ENCODE data around the gene ARHGAP40.

ARHGAP40 gene

DNA sequence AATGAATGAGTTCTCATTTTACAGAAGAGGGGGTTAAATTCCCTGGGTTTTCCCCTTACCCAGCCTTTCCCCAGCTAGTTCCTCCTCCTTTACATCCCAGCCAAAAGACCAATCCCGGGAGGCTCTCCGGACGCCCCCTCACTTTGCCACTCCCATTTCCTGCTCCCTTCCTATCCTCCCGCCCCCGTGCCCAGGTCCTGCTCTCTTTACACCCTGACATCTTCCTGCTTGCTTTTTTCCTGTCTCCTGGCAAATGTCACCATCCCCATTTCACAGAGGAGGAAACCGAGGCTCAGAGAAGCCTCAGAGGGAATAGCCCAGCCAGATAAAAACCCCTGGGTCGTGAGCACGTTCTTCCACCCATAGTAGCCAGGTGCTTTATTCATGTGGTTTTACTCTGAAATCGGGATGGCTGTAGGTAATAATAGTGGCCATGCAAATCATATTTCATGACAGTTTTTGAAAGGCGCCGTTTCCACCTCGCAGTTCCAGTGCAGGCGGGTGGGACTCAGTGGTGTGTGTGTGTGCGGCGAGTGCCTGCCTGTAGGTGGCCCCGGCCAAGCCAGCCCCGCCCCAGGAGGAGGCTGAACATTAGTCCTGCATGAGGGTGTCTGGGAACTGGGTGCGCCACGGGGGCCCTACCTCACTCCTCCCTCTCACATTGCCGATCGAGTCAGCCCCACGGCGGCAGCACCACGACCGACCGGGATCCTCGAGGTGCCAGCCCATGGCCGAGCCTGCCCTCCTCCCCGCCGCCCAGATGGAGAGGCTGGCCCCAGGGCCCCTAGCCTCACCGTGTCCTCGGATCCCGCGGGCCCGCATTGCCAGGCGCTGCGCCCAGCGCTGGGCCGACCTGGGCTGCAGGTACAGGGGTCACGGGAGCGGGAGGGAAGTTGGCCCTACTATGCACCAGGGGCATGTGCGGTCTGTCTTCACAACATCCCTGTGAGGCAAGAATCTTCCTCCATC is at the start of gene ARHGAP40:
Gene ARHGAP40 (plus strand): TSS at position 594 of the 969 bp plus-strand sequence.
- no peak within 1 kb of the TSS for H3K4me3 ChIP-seq (ENCODE audit: low read depth, low read length)
- TF ChIP-seq, protein P1, sequence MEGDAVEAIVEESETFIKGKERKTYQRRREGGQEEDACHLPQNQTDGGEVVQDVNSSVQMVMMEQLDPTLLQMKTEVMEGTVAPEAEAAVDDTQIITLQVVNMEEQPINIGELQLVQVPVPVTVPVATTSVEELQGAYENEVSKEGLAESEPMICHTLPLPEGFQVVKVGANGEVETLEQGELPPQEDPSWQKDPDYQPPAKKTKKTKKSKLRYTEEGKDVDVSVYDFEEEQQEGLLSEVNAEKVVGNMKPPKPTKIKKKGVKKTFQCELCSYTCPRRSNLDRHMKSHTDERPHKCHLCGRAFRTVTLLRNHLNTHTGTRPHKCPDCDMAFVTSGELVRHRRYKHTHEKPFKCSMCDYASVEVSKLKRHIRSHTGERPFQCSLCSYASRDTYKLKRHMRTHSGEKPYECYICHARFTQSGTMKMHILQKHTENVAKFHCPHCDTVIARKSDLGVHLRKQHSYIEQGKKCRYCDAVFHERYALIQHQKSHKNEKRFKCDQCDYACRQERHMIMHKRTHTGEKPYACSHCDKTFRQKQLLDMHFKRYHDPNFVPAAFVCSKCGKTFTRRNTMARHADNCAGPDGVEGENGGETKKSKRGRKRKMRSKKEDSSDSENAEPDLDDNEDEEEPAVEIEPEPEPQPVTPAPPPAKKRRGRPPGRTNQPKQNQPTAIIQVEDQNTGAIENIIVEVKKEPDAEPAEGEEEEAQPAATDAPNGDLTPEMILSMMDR (IDR thresholded peaks at IDR 0.05; ENCODE audit: low read depth, low read length), result no peak

DNA sequence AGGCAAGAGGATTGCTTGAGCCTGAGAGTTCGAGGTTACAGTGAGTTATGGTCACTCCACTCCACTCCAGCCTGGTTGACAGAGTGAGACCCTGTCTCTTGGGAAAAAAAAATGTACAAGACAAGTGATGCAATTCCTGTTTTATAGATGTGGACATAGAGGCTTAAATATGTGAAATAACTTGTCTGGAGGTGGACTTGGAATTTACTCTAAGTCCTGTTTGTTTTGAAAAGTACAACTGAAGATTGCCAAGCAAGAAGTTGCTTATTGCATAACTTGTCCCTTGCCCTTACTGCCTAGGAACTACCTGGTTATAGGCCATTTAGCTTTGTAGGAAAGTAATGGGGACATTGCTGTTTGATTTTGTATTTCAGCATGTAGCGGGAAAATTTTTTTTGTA is 46.6 kb upstream of the ARHGAP40 start:
- TF ChIP-seq, protein P1 (IDR thresholded peaks at IDR 0.05; ENCODE audit: low read depth, low read length), result no peak
- H3K4me3 ChIP-seq (ENCODE audit: low read depth, low read length), result no peak overlapping the region

DNA sequence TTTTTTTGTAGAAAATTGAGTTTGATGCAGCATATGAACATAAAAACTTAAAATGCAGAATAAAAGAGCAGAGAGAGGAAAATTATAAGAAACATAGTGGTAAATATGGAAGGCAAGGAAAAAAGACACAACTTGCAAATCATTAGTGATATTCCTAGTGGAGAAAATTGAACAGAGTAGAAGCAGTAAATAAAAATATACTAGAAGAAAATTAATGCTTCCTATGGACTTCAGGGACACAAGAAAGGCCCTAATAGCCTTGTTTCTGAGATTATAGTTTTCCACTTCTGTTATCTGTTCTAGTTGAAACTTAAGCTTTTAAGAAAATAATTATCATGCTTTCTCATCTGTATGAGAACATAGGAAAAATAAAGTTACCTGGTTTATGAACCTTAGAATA is 46.2 kb upstream of the ARHGAP40 start:
- no peak overlapping the region for H3K4me3 ChIP-seq (ENCODE audit: low read depth, low read length)
- TF ChIP-seq, protein P1 (IDR thresholded peaks at IDR 0.05; ENCODE audit: low read depth, low read length), result no peak

DNA sequence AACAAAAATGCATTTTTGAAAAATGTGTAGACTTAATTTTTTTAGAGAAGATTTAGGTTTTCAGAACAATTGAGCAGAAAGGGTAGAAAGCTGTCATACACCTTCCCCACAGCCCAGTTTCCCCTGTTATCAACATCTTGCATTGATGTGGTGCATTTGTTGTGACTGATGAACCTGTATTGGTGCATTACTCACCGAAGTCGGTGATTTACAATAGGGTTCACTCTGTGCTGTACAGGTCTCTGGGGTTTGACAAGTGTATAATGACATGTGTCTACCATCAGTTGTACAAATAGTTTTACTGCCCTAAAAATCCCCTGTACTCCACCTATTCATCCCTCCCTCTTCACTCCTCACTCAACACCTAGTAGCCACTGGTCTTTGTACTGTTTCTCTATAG is 44.4 kb upstream of the ARHGAP40 start:
- TF ChIP-seq, protein P1 (IDR thresholded peaks at IDR 0.05; ENCODE audit: low read depth, low read length), result no peak

DNA sequence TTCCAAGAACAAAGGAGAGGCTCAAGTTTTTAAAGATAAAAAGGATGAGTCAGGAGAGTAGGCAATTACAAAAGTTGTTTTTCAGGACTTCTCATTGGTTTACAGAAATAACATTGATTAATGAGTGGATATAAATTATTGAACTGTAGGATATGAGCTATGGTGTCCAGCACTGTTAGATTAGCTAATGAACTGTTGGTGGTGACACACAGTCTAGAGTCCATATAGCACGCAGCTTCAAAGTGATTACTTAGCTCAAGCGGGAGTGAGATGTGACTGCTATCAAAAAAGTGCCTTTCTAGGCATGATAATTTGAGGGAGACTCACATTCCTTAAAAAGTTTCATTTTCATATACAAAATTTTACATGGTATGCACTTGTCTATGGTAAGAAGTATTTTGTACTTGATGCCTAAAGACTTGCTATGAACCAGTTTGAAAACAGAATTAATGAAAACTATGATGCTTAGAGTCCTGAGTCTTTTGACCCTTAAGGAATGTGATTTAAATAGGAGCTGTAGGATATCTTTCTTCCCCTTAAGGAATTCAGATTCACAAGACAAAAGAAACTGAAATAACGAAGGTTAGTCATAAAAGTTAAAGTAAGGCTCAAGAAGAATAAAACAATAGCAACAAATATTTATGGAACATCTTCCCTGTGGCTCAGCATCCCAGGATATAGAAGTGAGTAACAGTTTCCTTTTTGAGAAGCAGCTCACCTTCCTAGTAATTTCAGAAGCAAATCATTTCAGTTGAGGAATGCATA is 42.8 kb upstream of the ARHGAP40 start:
- TF ChIP-seq, protein P1 (IDR thresholded peaks at IDR 0.05; ENCODE audit: low read depth, low read length), result no peak
- H3K4me3 ChIP-seq (ENCODE audit: low read depth, low read length), result no peak overlapping the region

More for the DNA sequence above, 44.4 kb upstream of the ARHGAP40 start:
- no peak overlapping the region for H3K4me3 ChIP-seq (ENCODE audit: low read depth, low read length)

DNA sequence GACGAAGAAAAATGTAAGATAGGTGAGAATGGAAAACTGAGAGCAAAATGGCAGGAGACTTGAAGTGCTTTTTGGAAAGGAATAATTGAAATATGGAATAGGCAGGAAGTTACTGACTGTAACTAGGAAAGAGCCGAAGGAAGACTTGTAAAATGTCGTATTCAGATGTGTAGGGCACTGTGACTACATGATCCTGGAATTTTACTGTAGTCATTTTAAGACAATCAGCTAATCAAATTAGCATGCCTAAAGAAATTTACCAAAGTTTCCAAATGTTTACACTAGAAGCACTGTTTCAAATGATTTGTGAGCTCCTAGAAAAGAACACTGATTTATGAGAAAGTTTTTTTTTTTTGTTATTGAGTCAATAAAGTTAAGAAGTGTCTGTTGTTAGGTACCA is 41.8 kb upstream of the ARHGAP40 start:
- H3K4me3 ChIP-seq (ENCODE audit: low read depth, low read length), result no peak overlapping the region
- TF ChIP-seq, protein P1 (IDR thresholded peaks at IDR 0.05; ENCODE audit: low read depth, low read length), result no peak

All from WI38 (cell line).